GM12865 (cell line): ENCODE data around the gene CEACAM8.
"Not testable (repeated sequence)": the region's sequence is repeated elsewhere in the genome, so short reads cannot be mapped to it uniquely, and the experiment has no call there.

Experiments used
- DNase-seq: peaks from one replicate; pipeline ENCODE4 v3.0.0; 2010; ENCODE audit warnings: low read depth
- H3K4me3 ChIP-seq: 2 replicates; pipeline ENCODE4 v1.5.1; 2011; ENCODE audit warnings: mild to moderate bottlenecking, low read depth, low read length, control low read depth
- TF ChIP-seq, protein P1 (sequence below): IDR thresholded peaks from 2 replicates; pipeline ENCODE4 v1.5.1; 2011; ENCODE audit warnings: low read length, control low read depth, low read depth, inconsistent platforms; ENCODE audit not compliant: insufficient read depth; ENCODE audit errors: missing control alignments

The CEACAM8 gene

DNA sequence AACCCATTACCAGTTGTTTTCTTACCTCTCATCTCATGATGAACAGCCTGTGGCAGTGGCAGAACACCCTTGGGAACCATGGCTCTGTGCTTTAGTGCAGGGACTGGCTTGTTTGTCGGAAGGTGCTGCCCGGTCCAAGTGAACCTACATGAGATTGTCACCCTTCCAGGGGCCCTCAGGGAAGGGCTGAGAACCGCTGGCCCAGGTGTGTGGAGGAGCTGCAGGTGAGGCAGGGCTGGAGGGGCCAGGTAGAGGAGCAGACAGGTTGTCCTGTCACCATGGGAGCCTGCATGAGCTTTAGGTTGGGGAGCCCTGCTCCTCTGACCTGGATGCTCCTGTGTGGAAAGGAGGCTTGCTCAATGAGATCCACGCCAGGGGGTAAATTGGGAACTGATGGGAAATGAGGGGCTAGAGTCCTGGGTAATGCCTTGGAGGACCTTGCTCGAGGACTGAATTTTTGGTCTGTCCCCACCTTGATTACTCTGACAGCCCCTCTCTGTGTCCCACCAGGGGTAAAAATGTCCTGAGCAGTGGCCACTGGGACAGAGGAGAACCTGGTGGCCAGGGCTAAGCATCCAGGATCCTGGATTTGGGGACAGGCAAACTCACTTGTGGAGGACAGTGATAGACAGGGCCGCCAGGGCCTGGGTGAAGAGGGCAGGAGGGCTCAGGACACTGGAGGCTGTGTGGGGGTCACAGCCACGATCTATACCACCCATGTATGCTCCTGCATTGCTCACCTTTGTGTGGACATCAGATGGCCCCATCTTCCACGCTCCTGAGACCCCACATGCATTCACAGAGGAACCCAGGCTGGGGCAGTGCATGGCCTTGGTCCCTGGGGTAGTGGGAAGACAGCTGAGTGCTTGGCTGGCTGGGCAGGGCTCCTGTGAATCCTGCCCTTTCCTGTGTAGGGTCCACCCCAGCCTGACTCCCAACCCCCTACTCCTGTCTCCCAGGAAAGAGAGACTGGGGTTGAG is 42.3 kb downstream of the CEACAM8 start:
- H3K4me3 ChIP-seq: no peak overlapping the region
- TF ChIP-seq, protein P1, sequence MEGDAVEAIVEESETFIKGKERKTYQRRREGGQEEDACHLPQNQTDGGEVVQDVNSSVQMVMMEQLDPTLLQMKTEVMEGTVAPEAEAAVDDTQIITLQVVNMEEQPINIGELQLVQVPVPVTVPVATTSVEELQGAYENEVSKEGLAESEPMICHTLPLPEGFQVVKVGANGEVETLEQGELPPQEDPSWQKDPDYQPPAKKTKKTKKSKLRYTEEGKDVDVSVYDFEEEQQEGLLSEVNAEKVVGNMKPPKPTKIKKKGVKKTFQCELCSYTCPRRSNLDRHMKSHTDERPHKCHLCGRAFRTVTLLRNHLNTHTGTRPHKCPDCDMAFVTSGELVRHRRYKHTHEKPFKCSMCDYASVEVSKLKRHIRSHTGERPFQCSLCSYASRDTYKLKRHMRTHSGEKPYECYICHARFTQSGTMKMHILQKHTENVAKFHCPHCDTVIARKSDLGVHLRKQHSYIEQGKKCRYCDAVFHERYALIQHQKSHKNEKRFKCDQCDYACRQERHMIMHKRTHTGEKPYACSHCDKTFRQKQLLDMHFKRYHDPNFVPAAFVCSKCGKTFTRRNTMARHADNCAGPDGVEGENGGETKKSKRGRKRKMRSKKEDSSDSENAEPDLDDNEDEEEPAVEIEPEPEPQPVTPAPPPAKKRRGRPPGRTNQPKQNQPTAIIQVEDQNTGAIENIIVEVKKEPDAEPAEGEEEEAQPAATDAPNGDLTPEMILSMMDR: no peak
- DNase-seq: no peak

DNA sequence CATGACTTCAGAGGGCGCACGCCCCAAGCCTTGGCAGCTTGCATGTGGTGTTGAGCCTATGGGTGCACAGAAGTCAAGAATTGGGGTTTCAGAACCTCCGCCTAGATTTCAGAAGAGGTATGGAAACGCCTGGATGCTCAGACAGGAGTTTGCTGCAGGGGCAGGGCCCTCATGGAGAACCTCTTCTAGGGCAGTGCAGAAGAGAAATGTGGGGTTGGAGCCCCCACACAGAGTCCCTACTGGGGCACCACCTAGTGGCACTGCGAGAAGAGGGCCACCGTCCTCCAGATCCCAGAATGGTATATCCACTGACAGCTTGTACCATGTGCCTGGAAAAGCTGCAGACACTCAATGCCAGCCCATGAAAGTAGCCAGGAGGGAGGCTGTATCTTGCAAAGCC is 44.2 kb downstream of the CEACAM8 start:
- H3K4me3 ChIP-seq, DNase-seq: not testable (repeated sequence)

DNA sequence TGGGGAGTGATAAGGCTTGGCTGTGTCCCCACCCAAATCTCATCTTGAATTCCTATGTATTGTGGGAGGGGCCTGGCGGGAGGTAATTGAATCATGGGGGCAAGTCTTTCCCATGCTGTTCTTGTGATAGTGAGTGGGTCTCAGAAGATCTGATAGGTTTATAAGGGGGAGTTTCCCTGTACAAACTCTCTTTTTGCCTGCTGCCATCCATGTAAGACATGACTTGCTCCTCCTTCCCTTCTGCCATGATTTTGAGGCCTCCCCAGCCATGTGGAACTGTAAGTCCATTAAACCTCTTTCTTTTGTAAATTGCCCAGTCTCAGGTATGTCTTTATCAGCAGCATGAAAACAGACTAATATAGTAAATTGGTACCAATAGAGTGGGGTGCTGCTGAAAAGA is 45.7 kb downstream of the CEACAM8 start:
- H3K4me3 ChIP-seq, DNase-seq: not testable (repeated sequence)

DNA sequence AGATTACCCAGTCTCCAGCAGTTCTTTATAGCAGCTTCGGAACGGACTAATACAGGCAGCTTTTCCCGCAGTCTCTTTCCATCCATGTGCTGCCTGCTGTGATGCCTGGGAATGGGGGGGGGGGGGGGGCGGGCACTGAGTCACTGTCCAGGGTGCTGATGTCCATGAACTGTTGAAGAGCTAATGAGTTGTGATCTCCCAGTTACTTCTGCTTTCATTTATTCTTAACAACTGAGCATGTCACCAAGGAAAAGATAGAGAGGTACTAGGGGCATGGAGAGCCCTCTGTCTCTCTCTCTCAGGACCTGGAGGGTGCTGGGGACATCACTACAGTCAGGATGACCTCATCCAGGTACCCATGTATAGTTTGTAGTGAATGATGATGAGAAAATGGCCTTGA is 46.2 kb downstream of the CEACAM8 start:
- no peak for DNase-seq
- TF ChIP-seq, protein P1: no peak

DNA sequence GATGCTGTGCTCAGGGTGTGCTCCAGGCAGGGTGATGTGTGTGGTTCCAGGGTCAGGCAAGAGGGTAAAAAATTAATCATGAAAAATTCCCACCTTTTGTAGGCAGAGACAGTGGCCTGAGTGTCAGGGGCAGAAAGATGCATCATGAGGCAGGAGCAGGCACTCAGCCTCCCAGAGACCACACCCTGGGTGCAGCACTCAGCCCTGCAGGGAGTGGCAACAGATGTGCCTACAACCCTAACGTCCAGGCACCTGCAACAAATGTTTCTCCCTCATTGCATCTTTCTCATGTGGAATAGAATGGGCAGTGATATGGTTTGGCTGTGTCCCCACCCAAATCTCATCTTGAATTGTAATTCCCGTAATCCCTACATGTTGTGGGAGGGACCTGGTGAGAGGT is 46.8 kb downstream of the CEACAM8 start:
- no peak for DNase-seq
- H3K4me3 ChIP-seq: no peak overlapping the region
- TF ChIP-seq, protein P1: no peak

More for the DNA sequence above, 46.2 kb downstream of the CEACAM8 start:
- H3K4me3 ChIP-seq: no peak overlapping the region

DNA sequence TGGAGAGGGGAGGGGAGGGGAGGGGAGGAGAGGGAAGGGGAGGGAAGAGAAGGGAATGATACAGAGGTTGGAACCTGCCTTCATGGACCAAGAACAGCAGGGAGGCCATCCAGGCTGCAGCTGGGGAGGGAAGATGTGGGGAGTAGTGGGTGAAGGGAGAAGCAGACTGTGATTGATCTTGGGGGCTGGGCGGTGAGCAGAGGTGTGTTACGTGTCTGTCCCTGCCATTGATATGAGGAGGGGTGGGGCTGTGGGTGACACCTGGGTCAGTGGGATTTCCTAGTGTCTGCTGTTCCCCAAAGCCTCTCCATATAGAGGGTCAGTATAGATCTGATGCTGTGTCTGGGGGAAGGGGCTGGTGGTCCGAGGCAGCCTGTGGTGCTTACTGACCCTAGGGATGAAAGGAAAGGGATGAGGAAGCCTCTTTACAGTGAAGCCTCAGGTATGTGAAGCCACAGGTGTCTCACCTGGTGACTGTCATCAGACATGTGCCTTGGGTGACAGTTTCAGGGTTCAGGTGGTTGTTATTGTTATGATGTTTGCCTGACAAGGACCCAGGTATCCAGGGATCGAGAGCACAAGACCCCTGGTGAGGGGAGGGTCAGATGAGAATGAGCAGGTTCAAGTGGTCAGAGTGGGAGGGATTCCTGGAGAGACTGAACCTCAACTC is 47.8 kb downstream of the CEACAM8 start:
- H3K4me3 ChIP-seq: no peak overlapping the region
- TF ChIP-seq, protein P1: no peak
- no peak for DNase-seq

DNA sequence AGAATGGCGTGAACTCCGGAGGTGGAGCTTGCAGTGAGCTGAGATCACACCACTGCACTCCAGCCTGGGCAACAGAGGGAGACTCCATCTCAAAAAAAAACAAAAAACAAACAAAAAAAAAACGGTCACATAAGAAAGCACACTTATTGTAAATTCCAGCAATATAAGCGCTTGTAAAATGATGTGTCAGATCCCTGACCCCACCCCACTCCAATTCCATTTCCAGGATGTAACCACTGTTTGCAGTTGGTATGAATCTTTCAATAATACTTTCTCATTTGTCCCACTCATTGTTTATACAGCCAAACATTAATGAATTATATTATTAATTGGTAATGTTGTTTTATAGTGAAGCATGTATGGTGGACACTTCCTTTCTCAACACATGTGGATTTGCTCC is 50.6 kb downstream of the CEACAM8 start:
- H3K4me3 ChIP-seq: no peak overlapping the region
- no peak for DNase-seq
- TF ChIP-seq, protein P1: no peak
